Panc1 (cell line): ENCODE measurements around the gene ACACA.

Experiments
- CTCF ChIP-seq: fragments of 450-650 bp; IDR thresholded peaks from 2 replicates; pipeline ENCODE4 v1.5.1; 2017; ENCODE audit warnings: mild to moderate bottlenecking
- POLR2AphosphoS5 ChIP-seq: IDR thresholded peaks from 2 replicates; pipeline ENCODE4 v1.6.1; 2012; ENCODE audit warnings: mild to moderate bottlenecking, low read depth, low read length, moderate library complexity
- REST ChIP-seq, 2 experiments: IDR thresholded peaks; 2 replicates each; pipeline ENCODE4 v1.6.1; 2011 to 2012; ENCODE audit warnings: low read depth in 2 of 2, control low read depth in 1 of 2, low read length in 1 of 2, mild to moderate bottlenecking in 1 of 2, moderate library complexity in 1 of 2; ENCODE audit not compliant: insufficient read depth in 1 of 2
- SIN3A ChIP-seq: IDR thresholded peaks from 2 replicates; pipeline ENCODE4 v1.6.1; 2012; ENCODE audit warnings: low read depth, mild to moderate bottlenecking, low read length, moderate library complexity, borderline replicate concordance; ENCODE audit not compliant: insufficient read depth
- TCF7L2 ChIP-seq: IDR thresholded peaks from 2 replicates; pipeline ENCODE4 v1.6.1; 2011; ENCODE audit warnings: mild to moderate bottlenecking, low read depth, low read length, inconsistent platforms

- no peak for TF ChIP-seq CTCF
- no peak for TF ChIP-seq POLR2AphosphoS5
- no peak for TF ChIP-seq REST (IDR thresholded peaks at IDR 0.05; ENCODE audit: insufficient read depth in 1 of 2, low read depth in 2 of 2, low read length in 1 of 2)
- TF ChIP-seq TCF7L2: no peak
- TF ChIP-seq SIN3A: no peak
Measured at GRCh38 chr17:37079065-37079708, 327.4 kb downstream of the ACACA start.
